Measurements from ENCODE around the gene PHB1. TPM values are rescaled to one million over a fixed set of nuclear protein-coding genes. Genes with fewer than 3 reads are reported as not detected.

The PHB1 gene
- total RNA-seq, 1 donor from 2014 or later: 184 TPM

GRCh38 chr17:49364119-49364518 is 50.6 kb downstream of the PHB1 start:
- no peaks in the 10 kb centered on the region for H3K9me3 Mint-ChIP-seq
- H3K4me3 Mint-ChIP-seq: no peak overlapping the region
- no peak for TF ChIP-seq CTCF (IDR thresholded peaks at IDR 0.05)
- intact Hi-C loops (cut with micrococcal nuclease): loop anchor here (5.0 kb wide), 1 partner anchor 1712 kb away; no protein-coding TSS in a partner anchor
- ChIA-PET POLR2A (interaction anchor here (0.6 to 8.5 kb wide), 3 partner anchors 25 to 1338 kb away, joined by 3 to 109 read pairs (median 4); no protein-coding TSS in a partner anchor), CTCF (interaction anchor here (1.2 kb wide), 1 partner anchor 49 kb away, joined by 5 read pairs; no protein-coding TSS in a partner anchor)
- peaks cover 10% of the 10 kb centered on the region for H3K36me3 Mint-ChIP-seq (ENCODE audit: low read depth)
- H3K4me1 Mint-ChIP-seq: peaks cover 48% of the 10 kb centered on the region
- no peaks in the 10 kb centered on the region for H3K27me3 Mint-ChIP-seq
- no peak for DNase-seq
- ATAC-seq (ENCODE audit: low read depth): no peak
- no peak overlapping the region for H3K27ac Mint-ChIP-seq

- TF ChIP-seq CTCF (IDR thresholded peaks at IDR 0.05): no peak
- CTCF ChIA-PET: interaction anchor here (1.4 kb wide), 2 partner anchors 26 to 31 kb away, joined by 4 to 7 read pairs; no protein-coding TSS in a partner anchor
- DNase-seq (no peak), ATAC-seq (ENCODE audit: low read depth) (no peak)
- peaks cover 11% of the 10 kb centered on the region for H3K36me3 Mint-ChIP-seq (ENCODE audit: low read depth)
- no peak overlapping the region for H3K4me3 Mint-ChIP-seq
- intact Hi-C loops (cut with micrococcal nuclease): loop anchor here (2.0 to 5.0 kb wide), 3 partner anchors 170 to 1711 kb away; no protein-coding TSS in a partner anchor
- H3K27me3 Mint-ChIP-seq: no peaks in the 10 kb centered on the region
- POLR2A ChIA-PET: interaction anchor here (0.6 to 8.5 kb wide), 8 partner anchors 8 to 1525 kb away, joined by 3 to 109 read pairs (median 4); partner anchors contain the start of gene PHB1
- no peaks in the 10 kb centered on the region for H3K9me3 Mint-ChIP-seq
- peak overlapping the region; percentile 90 for H3K27ac Mint-ChIP-seq
- H3K4me1 Mint-ChIP-seq: peaks cover 51% of the 10 kb centered on the region
Observed at GRCh38 chr17:49363251-49363650, 51.4 kb downstream of the PHB1 start.

GRCh38 chr17:49362723-49363117 is 52.0 kb downstream of the PHB1 start:
- DNase-seq (no peak), ATAC-seq (ENCODE audit: low read depth) (no peak)
- no peaks in the 10 kb centered on the region for H3K27me3 Mint-ChIP-seq
- peaks cover 55% of the 10 kb centered on the region for H3K4me1 Mint-ChIP-seq
- no peaks in the 10 kb centered on the region for H3K9me3 Mint-ChIP-seq
- H3K4me3 Mint-ChIP-seq: peak overlapping the region; percentile 86
- ChIA-PET POLR2A (interaction anchor here (0.6 to 8.5 kb wide), 11 partner anchors 8 to 1525 kb away, joined by 3 to 109 read pairs (median 4); partner anchors contain the start of gene PHB1), CTCF (interaction anchor here (1.4 kb wide), 2 partner anchors 27 to 31 kb away, joined by 4 to 7 read pairs; no protein-coding TSS in a partner anchor)
- H3K27ac Mint-ChIP-seq: peak overlapping the region; percentile 90
- TF ChIP-seq CTCF (IDR thresholded peaks at IDR 0.05): no peak
- H3K36me3 Mint-ChIP-seq (ENCODE audit: low read depth): peaks cover 11% of the 10 kb centered on the region
- intact Hi-C loops (cut with micrococcal nuclease): loop anchor here (1.0 to 5.0 kb wide), 6 partner anchors 26 to 1710 kb away; partner anchors contain the start of gene PHB1

- peak; percentile 95 for DNase-seq
- ChIA-PET CTCF (interaction anchor here (1.0 to 5.5 kb wide), 5 partner anchors 28 to 170 kb away, joined by 3 to 31 read pairs (median 4); no protein-coding TSS in a partner anchor), POLR2A (interaction anchor here (0.6 to 8.5 kb wide), 16 partner anchors 9 to 782 kb away, joined by 3 to 109 read pairs (median 4); partner anchors contain the start of genes KAT7, PHB1 and SLC35B1)
- H3K36me3 Mint-ChIP-seq (ENCODE audit: low read depth): peaks cover 9% of the 10 kb centered on the region
- H3K4me1 Mint-ChIP-seq: peaks cover 61% of the 10 kb centered on the region
- intact Hi-C loops (cut with micrococcal nuclease): loop anchor here (1.0 to 5.0 kb wide), 8 partner anchors 20 to 1710 kb away; partner anchors contain the start of gene PHB1
- peak within 1 kb of the TSS; percentile 96 for H3K4me3 Mint-ChIP-seq
- H3K27me3 Mint-ChIP-seq: no peaks in the 10 kb centered on the region
- no peak for TF ChIP-seq CTCF (IDR thresholded peaks at IDR 0.05)
- peak within 1 kb of the TSS; percentile 96 for H3K27ac Mint-ChIP-seq
- H3K9me3 Mint-ChIP-seq: no peaks in the 10 kb centered on the region
- peak; percentile 69 for ATAC-seq (ENCODE audit: low read depth)
Observed at GRCh38 chr17:49361902-49362722, 52.6 kb downstream of the PHB1 start, which contains the start of gene ZNF652. ZNF652 (minus strand) TSS chr17:49362250; CDS start chr17:49317725, 44,525 bp downstream.

Measured in activated B cell treated with CpG ODN at 0.5 μM for 24 hours (primary cell).